Brain microvascular endothelial cell (primary cell): ENCODE measurements around the gene KIFBP.

Experiments
- DNase-seq: peaks from one replicate; pipeline ENCODE4 v3.0.0-alpha.2; 2020
- H3K27ac ChIP-seq: fragments of 250-450 bp; sonication (Bioruptor Pico); 2 replicates; pipeline ENCODE4 v1.5.1; 2020; ENCODE audit warnings: mild to moderate bottlenecking, moderate library complexity
- H3K27me3 ChIP-seq: fragments of 250-450 bp; sonication (Bioruptor Pico); replicated peaks from 2 replicates; pipeline ENCODE4 v1.5.1; 2020; ENCODE audit warnings: mild to moderate bottlenecking
- H3K36me3 ChIP-seq: fragments of 250-450 bp; sonication (Bioruptor Pico); replicated peaks from 2 replicates; pipeline ENCODE4 v1.5.1; 2020; ENCODE audit warnings: mild to moderate bottlenecking
- H3K4me3 ChIP-seq: 2 replicates; pipeline ENCODE4 v1.5.1; 2011; ENCODE audit warnings: low read depth, mild to moderate bottlenecking, control low read depth, low read length, moderate library complexity
- CTCF ChIP-seq: IDR thresholded peaks from 2 replicates; pipeline ENCODE4 v1.5.1; 2011; ENCODE audit warnings: low read depth, mild to moderate bottlenecking, moderate library complexity, low read length, control low read depth, inconsistent platforms; ENCODE audit errors: missing control alignments
- in situ Hi-C: cut with HindIII; loops from 2 replicates; pipeline ENCODE4 v1.10.0; 2017; ENCODE audit warnings: low sequenced_read_pairs, low pct_ligation_motif_present

The KIFBP gene

DNA sequence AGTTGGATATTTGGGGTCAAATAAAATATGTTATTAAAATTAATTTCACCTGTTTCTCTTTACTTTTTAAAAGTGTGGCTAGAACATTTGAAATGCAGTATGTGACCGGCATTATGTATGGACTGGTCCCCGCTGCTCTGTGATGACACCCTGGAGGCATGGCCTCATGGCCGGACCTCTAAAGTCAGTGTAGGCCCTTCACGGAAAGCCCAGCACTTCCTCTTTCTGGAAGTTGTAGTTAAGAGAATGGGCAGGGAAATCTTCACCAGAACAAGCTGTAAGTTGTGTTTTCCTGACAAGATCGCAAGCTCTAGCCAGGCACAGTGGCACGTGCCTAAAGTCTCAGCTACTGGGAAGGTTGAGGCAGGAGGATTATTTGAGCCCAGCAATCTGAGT lies 61.0 kb downstream of the KIFBP start:
- no peak overlapping the region for H3K27ac ChIP-seq
- in situ Hi-C loops: no loop called here
- H3K27me3 ChIP-seq: no peaks in the 10 kb centered on the region
- H3K4me3 ChIP-seq: no peak overlapping the region
- no peak for TF ChIP-seq CTCF
- DNase-seq: no peak
- H3K36me3 ChIP-seq: no peaks in the 10 kb centered on the region

GRCh38 chr10:69051303-69051702 lies 62.7 kb downstream of the KIFBP start:
- DNase-seq: peak; percentile 31
- H3K27me3 ChIP-seq: no peaks in the 10 kb centered on the region
- in situ Hi-C loops: no loop called here

DNA sequence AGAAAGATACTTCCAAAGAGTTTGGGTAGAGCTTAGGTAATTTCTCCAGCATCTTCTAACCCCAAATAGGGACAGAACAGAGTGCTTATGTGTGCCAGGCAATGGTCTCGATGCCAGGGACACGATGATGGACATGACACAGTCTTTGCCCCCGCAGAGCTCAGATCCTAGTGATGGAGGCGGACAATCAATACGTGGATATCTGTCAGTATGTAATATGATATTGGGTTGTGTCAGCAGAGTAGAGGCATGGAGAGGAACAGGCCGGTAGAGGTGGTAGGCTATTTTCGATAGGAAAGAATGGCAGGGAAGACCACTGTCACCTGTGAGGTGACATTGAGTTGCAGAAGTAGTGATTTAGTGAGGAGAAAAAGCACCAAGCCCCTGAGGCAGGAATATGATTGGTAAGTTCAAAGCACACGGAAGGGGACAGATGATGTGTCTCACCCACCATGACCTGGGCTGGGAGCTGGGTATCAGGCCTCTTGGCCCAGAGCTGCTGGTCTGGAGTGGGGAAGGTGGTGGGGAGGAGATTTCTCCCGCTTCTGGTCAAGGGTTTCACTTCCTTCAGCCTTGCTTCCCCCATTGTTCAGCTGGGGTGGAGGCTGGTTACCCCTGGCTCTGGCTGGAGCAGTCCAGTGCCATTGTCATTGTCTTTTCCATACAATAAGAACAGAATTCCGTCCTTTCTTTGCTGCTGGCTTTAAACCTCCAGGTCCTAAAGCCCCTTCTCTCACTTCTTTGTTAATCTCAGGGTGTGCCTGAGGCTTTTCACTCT lies 63.3 kb downstream of the KIFBP start:
- Histone ChIP-seq H3K36me3 (no peaks in the 10 kb centered on the region), H3K4me3 (no peak overlapping the region), H3K27ac (no peak overlapping the region), H3K27me3 (no peaks in the 10 kb centered on the region)
- in situ Hi-C loops: no loop called here
- TF ChIP-seq CTCF: no peak
- DNase-seq: no peak

More at GRCh38 chr10:69051303-69051702, 62.7 kb downstream of the KIFBP start:
- Histone ChIP-seq H3K4me3 (no peak overlapping the region), H3K36me3 (no peaks in the 10 kb centered on the region), H3K27ac (no peak overlapping the region)
- TF ChIP-seq CTCF: no peak

DNA sequence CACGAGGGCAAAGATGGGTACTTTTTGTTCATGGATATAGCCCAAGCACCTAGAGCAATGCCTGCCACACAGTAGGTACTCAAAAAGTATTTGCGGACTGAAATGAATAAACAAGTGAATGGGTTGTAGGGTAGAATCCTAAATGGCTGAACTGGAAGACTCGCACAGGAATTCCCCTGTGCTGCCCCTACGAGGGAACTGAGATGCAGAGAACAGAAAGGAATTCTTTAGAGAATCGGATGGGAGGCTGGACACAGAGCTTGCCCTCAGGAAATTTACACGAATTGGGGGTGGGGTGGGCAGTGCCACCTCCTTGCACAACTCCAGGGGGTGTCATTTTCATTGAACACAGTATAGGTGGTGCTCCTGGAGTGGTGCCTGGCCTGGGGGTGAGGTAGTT lies 64.1 kb downstream of the KIFBP start:
- in situ Hi-C loops: no loop called here
- Histone ChIP-seq H3K27ac (no peak overlapping the region), H3K36me3 (no peaks in the 10 kb centered on the region), H3K27me3 (no peaks in the 10 kb centered on the region), H3K4me3 (no peak overlapping the region)
- DNase-seq: no peak
- TF ChIP-seq CTCF: no peak

DNA sequence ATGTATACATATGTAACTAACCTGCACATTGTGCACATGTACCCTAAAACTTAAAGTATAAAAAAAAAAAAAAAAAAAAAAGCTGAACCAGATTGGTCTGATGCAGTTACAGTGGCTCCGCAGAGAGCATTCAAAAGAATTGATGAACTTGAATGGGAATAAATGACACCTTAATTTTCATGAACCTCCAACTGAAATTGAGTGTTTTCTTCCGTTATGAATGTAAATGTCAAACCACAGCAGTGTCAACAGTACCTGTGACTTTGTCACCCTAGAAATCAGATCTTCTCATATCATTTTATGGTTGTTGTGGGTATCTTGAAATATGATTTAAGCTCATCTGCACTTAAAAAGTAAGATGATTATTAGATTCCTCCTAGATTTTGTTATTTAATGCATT lies 66.6 kb downstream of the KIFBP start:
- Histone ChIP-seq H3K36me3 (no peaks in the 10 kb centered on the region), H3K27ac (no peak overlapping the region), H3K27me3 (no peaks in the 10 kb centered on the region), H3K4me3 (no peak overlapping the region)
- TF ChIP-seq CTCF: no peak
- in situ Hi-C loops: no loop called here
- no peak for DNase-seq

- Histone ChIP-seq H3K4me3 (no peak overlapping the region), H3K27ac (no peak overlapping the region), H3K36me3 (no peaks in the 10 kb centered on the region), H3K27me3 (no peaks in the 10 kb centered on the region)
- DNase-seq: no peak
- no peak for TF ChIP-seq CTCF
- in situ Hi-C loops: no loop called here
Observed at GRCh38 chr10:69056129-69056528, 67.5 kb downstream of the KIFBP start.
